ENCODE measurements around the gene OSMR.
A peak's percentile ranks its signal among the peaks of the same experiment; 100 is the strongest.
"Not testable (repeated sequence)": the region's sequence is repeated elsewhere in the genome, so short reads cannot be mapped to it uniquely, and the experiment has no call there.

Gene OSMR

GRCh38 chr5:38831117-38831516 is 14.7 kb upstream of the OSMR start:
- peak; percentile 71 for DNase-seq (ENCODE audit: low read depth)

GRCh38 chr5:38831909-38832308 is 13.9 kb upstream of the OSMR start:
- peak; percentile 60 for DNase-seq (ENCODE audit: low read depth)

GRCh38 chr5:38832810-38833209 is 13.0 kb upstream of the OSMR start:
- no peak for DNase-seq (ENCODE audit: low read depth)

- DNase-seq (ENCODE audit: low read depth) = peak; percentile 76
These were observed 9.9 kb upstream of the OSMR start for GRCh38 chr5:38835887-38836286.

GRCh38 chr5:38837416-38837815 is 8.4 kb upstream of the OSMR start:
- no peak for DNase-seq (ENCODE audit: low read depth)

- DNase-seq (ENCODE audit: low read depth) = no peak
These were observed 7.9 kb upstream of the OSMR start for GRCh38 chr5:38837932-38838331.

- DNase-seq (ENCODE audit: low read depth) = no peak
These were observed 2.1 kb upstream of the OSMR start for GRCh38 chr5:38843665-38844064.

GRCh38 chr5:38846379-38847011 is 683 bp downstream of the OSMR start:
- peak; percentile 50 for DNase-seq (ENCODE audit: low read depth)

- peak; percentile 38 for DNase-seq (ENCODE audit: low read depth)
These were observed 1.9 kb downstream of the OSMR start for GRCh38 chr5:38847559-38848347.

GRCh38 chr5:38848637-38849036 is 2.8 kb downstream of the OSMR start:
- DNase-seq (ENCODE audit: low read depth) = no peak

GRCh38 chr5:38851640-38852039 is 5.8 kb downstream of the OSMR start:
- not testable (repeated sequence) for DNase-seq (ENCODE audit: low read depth)

GRCh38 chr5:38853753-38854470 is 8.1 kb downstream of the OSMR start:
- DNase-seq (ENCODE audit: low read depth) = peak; percentile 97

- no peak for DNase-seq (ENCODE audit: low read depth)
These were observed 9.1 kb downstream of the OSMR start for GRCh38 chr5:38854907-38855306.

- no peak for DNase-seq (ENCODE audit: low read depth)
These were observed 10.8 kb downstream of the OSMR start for GRCh38 chr5:38856660-38857059.

- no peak for DNase-seq (ENCODE audit: low read depth)
These were observed 13.0 kb downstream of the OSMR start for GRCh38 chr5:38858839-38859238.

- DNase-seq (ENCODE audit: low read depth) = not testable (repeated sequence)
These were observed 16.4 kb downstream of the OSMR start for GRCh38 chr5:38861986-38862770.

GRCh38 chr5:38866362-38867031 is 20.7 kb downstream of the OSMR start:
- peak; percentile 16 for DNase-seq (ENCODE audit: low read depth)

GRCh38 chr5:38867032-38867398 is 21.2 kb downstream of the OSMR start:
- no peak for DNase-seq (ENCODE audit: low read depth)

GRCh38 chr5:38867416-38867815 is 21.6 kb downstream of the OSMR start:
- no peak for DNase-seq (ENCODE audit: low read depth)

GRCh38 chr5:38870595-38870994 is 24.8 kb downstream of the OSMR start:
- no peak for DNase-seq (ENCODE audit: low read depth)

- peak; percentile 15 for DNase-seq (ENCODE audit: low read depth)
These were observed 25.3 kb downstream of the OSMR start for GRCh38 chr5:38871058-38871605.

Measured in EH (cell line).